CD4-positive, alpha-beta T cell treated with Interleukin-15 for 4 hours (primary cell): ENCODE measurements around the gene COL9A2.

Experiments used
- DNase-seq: peaks from one replicate; pipeline ENCODE4 v3.0.0-alpha.2; 2020; ENCODE audit warnings: low spot score

Gene COL9A2

GRCh38 chr1:40318476-40318875 lies 1.4 kb upstream of the COL9A2 start:
- DNase-seq = no peak

- no peak for DNase-seq
Observed at GRCh38 chr1:40317394-40318074, 448 bp upstream of the COL9A2 start.

- DNase-seq = peak; percentile 13
Observed at GRCh38 chr1:40315795-40316594, 1.1 kb downstream of the COL9A2 start.

- DNase-seq = peak; percentile 85
Observed at GRCh38 chr1:40315239-40315794, 1.8 kb downstream of the COL9A2 start.

- DNase-seq = no peak
Observed at GRCh38 chr1:40314721-40315238, 2.3 kb downstream of the COL9A2 start.

- no peak for DNase-seq
Observed at GRCh38 chr1:40313958-40314720, 2.9 kb downstream of the COL9A2 start.

GRCh38 chr1:40313329-40313957 lies 3.6 kb downstream of the COL9A2 start:
- DNase-seq = no peak

- DNase-seq = peak; percentile 20
Observed at GRCh38 chr1:40312238-40313205, 4.6 kb downstream of the COL9A2 start.

- no peak for DNase-seq
Observed at GRCh38 chr1:40311692-40312091, 5.4 kb downstream of the COL9A2 start.

- DNase-seq = no peak
Observed at GRCh38 chr1:40310983-40311642, 6.0 kb downstream of the COL9A2 start.

GRCh38 chr1:40310129-40310461 lies 7.0 kb downstream of the COL9A2 start:
- DNase-seq = no peak

- DNase-seq = no peak
Observed at GRCh38 chr1:40309374-40310128, 7.5 kb downstream of the COL9A2 start.

- no peak for DNase-seq
Observed at GRCh38 chr1:40308036-40308727, 8.9 kb downstream of the COL9A2 start.

GRCh38 chr1:40307186-40307585 lies 9.9 kb downstream of the COL9A2 start:
- DNase-seq = no peak

- DNase-seq = no peak
Observed at GRCh38 chr1:40306296-40306695, 10.8 kb downstream of the COL9A2 start.

- no peak for DNase-seq
Observed at GRCh38 chr1:40305871-40306270, 11.2 kb downstream of the COL9A2 start.

GRCh38 chr1:40305451-40305850 lies 11.6 kb downstream of the COL9A2 start:
- no peak for DNase-seq

GRCh38 chr1:40303790-40304189 lies 13.3 kb downstream of the COL9A2 start:
- DNase-seq = no peak
